Suppressor macrophage (primary cell): ENCODE data around the gene TMEM150A.
"Not testable (repeated sequence)": the region's sequence is repeated elsewhere in the genome, so short reads cannot be mapped to it uniquely, and the experiment has no call there.

ENCODE experiments used
- DNase-seq, 4 experiments: peaks; one replicate each; pipeline ENCODE4 v3.0.0-alpha.2; 2020 to 2022

TMEM150A gene

DNA sequence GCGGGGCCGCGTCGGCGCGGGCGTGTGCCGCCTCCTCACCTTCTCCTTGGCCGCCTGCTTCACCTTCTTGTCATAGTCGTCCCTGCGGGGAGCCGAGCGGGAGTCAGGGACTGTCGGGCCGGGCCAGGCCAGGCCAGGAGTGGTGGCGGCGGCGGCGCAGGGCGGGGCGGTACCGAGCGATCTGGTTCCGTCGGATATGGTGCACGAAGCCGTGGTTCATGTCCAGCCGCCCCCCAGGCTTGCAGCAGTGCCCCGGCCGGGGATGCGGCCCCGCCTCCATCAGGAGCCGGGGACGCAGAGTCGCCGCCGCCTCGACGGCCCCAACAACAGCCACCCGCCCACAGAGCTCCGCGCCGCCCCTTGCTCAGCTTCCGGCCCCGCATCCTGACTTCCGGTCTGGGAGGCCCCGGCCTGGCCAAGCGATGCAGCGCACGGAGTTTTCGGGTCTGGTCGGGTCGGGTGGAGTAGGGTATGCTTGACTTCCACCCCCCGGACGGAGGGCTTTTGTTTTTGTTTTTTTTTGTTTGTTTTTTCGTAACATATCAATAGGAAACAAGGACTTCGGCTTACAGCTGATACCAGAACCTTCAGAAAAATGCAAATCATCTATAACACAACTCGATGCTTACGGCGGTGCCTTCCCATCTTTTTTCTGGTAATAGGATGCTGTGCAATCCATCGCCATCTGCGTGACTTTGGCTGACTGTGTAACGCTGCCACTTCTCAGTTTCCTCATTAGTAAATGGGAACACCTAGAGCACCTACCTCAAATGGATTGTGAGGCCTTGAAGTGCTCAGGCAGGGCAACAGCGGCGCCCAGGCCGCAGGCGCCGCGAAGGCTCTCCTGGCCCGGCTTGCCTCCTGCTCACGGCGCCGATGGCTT is 9.4 kb upstream of the TMEM150A start, which contains the start of gene C2orf68:
TSS of gene C2orf68 (minus strand) at position 362 of the 883 bp plus-strand sequence. CDS start at position 280, 82 bp downstream.
- peak; percentile 88 to 95 (median 94) for DNase-seq

DNA sequence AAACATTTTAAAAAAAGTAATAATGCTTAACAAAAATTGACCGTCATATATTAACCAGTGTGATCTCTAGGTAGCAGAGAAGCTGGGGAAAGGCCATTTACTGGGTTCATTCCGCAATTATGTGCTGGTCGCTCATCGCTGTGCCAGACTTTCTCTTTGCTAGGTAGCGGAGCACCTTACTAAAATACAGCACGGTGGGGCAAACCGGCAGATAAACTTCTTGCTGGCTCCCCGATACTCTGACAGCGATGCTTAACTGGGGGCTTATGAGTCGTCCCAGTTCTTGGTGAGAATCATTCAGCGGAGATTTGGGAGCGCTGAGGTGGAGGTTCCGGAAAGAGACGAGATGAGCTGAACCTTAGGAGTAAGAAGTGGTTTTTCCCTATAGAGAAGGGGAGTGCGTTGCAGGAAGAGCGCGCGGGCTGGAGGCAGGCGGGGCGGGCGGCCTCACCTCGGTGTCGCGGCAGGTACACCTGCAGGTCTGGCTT is 8.8 kb upstream of the TMEM150A start:
- DNase-seq = no peak

DNA sequence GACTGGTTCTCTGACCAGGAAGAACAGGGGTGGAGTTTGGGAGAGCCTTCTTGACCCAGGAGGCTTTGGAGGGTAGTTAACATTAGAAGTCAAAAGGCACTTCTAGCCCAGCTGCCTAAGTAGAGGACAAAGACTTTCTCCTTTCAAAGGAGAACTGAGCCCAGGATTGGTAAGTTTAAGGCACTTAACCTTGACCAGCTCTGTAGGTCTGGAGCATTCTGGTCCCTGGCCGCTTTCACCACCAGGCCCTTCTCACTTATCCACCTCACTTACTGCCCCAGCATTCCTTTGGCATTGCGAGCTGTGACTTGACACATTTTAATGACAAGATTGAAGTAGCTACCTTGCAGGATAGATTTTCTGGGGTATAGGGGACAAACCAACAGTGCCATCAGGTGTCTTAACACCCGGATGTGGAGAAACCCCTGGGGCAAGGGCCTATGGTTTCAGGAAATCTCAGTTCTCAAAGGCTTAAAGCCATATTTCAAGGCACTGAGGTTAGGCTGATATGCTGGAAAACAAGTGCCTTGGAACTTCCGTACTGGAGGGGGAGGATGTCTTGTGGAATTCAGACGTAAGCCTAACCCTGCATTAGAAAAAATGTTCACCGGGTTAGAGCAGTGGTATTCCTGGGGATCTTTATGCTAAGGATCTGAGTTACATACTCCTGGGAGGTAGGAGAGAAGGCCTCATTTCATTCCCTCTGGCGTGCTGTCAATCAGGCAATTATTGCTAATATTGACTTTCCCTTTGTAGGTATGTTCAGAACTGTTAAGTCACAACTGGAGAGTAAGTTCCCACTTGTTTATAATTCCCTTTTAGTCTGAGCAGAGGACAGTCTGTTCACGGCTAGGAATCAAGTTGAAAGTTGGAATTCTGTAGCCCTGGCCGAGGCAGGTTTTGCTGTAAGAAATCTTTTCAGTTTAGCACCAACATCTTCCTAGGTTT is 5.0 kb upstream of the TMEM150A start:
- DNase-seq = no peak

DNA sequence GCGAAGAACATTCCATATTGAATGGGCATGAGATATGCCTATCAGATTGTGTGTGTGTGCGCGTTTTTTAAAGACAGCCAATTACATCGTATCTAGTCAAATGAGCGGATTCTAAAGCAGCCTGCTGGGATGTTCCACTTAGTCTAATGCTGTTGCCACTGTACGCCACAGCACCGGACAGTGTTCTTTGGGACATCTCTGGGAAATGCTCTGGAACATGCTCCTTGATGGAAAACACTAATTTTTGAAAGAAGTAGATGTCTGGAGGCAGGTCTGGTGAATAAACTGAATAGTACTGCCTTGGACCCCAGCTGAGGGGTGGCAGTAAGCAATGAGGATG is 3.6 kb upstream of the TMEM150A start:
- DNase-seq = no peak

DNA sequence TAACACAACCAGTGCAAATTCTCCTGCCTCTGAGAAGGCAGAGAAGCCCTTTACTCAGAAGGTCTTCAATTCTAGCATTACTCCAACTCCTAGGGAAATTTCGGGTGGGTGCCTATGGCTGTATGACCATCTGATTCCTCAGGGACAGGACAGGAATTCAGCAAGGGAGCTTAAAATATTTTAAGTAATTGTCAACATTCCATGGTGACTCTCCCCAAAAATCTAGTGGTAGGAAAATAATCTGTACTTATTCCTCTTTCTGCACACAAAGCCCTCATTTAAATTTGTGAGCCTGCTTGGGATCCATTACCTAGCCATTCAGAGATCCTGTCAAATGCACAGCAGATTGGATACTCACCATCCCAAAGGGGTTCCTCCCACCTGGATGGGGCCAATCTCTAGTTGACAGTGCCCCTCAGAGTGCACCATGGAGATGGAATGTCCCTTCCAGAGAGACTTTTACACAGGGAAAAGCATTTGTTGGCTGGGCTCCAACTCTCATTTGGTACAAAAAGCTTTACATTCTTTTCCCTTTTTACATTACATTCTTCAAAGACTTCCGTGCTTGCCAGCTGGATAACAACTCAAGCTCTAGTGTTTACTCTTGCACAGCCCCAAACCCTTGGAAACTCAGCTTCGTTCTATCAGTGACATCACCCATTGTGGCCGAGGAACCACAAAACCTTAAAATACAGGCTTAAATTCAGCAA is 3.1 kb upstream of the TMEM150A start:
- no peak for DNase-seq

DNA sequence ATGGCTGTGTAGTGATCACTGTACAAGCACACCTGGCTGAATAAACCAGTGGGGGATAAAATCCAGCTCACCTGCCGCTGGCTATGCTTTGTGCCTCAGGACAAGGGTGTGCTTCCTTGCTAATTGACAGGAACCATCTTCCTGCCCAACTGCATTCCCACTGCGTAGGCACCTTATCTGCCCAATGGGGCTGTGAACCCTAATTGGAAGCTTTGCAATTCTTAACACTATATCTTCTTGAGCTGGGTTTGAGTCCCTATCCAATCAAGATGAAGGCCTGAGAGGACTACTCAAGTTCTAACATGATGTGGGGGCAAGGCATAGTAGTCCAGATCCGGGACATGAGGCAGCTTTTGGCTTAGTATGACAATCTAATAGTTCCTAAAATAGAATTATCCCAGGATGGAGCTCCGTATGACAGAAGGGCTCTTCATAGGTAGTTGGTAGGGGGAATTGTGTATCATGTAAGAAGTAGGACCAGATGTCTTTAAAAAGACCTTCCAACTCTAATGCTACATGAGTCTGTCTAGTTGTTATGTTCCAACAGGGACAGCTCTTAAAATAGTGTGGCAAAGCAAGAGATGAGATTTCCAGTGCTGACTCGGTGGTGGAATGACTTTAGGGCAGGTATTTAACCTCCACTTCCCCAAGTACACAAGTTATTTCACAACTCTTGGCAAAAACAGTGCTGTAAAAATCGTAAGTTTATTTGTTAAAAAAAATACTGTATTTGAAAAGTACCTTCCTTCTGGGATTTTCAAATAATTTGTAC is 2.3 kb upstream of the TMEM150A start:
- DNase-seq = no peak

DNA sequence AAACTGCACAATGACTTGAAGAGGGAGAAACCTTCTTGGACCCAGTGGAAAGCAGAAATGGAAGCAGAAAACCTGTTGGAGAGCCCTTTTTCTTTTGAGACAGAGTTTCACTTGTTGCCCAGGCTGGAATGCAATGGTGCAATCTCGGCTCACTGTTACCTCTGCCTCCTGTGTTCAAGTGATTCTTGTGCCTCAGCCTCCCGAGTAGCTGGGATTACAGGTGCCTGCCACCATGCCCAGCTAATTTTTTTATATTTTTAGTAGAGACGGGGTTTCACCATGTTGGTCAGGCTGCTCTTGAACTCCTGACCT is 1.6 kb upstream of the TMEM150A start:
- not testable (repeated sequence) for DNase-seq

DNA sequence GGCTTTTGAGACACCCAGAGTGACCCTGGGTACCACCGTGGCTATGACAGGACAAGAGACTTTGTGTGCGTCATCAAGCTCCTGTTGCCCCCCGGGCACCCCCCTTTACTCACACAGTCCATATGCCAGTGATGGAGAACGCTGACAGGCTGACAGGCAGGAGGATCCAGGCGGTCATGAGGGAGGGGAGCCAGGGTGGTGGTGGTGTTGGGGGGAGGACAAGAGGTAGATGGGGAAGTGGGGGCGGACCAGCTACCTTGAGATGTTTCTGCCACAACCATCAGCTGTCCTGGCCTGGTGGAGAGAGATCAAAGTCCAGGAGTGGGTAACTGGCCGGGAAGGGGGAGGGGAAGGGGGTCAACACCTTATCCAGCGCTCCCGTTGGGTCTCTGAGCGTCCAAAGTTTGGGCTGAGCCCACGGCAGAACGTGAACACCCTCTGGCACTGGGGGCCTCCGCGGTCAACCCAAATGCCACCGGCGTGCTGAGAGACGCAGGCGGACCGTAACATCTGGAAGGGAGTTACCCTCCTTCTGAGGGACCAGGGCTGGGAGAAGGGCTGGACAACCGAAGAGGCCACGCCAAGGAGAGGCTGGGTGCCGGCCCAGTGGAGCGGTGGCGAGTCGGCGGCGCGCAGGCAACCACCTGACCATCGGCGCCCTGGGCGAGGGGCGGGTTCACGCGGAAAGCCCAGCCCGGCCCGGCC is 575 bp downstream of the TMEM150A start:
- DNase-seq = peak; percentile 53 to 83 (median 66)

DNA sequence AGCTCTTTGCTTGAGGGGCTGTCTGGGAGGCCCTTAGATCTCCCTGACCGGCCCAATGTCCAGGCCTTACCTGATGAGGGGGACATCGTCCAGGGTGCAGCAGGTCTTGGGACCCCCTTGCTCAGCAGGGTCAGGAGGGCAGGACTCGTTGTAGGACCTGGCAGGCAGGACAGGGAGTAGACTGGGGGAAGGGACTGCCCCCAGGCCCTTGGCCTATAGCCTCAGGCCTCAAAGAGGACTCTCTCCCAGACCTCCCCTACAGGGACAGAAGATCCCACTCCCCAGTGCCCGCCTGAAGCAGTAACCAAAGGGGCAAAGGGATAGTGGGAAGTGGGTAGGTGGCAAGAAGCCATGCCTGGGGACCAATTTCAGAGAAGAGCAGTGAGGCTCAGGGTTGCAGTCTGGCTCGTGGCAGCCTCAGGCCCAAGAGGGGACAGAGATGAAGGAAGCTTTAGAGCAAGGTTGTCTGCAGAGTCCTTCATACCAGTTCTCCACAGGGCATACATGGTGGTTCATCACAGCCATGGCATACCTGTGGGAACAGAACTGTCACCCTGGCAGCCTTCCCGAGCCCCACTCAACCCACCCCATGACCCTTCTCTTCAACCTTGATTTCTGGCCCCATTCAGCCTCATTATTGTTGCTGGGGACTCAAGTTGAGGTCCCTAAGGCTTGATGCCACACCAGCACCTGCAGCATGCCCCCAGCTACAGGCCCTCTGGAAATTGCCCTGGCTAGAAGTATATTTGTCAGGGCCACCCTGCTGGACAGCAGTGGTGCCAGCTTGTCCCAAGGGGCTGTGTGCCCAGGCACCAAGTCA is 1.3 kb downstream of the TMEM150A start:
- DNase-seq = no peak

DNA sequence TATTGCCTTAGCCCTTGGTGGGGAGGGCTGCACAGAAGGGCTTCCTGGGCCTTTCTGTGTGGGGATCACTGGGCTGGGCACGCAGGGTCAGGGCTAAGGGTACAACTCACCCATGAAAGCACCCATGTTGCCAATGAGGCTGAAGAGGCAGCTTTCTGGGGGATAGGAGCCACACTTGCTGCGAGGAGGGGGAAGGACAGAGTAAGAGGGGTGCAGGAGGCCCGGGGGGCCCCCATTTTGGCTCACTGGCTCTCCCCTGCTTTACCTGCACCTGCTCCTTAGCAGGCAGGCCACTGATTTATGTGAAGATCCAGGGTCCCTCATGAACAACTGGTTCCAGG is 2.3 kb downstream of the TMEM150A start:
- no peak for DNase-seq

DNA sequence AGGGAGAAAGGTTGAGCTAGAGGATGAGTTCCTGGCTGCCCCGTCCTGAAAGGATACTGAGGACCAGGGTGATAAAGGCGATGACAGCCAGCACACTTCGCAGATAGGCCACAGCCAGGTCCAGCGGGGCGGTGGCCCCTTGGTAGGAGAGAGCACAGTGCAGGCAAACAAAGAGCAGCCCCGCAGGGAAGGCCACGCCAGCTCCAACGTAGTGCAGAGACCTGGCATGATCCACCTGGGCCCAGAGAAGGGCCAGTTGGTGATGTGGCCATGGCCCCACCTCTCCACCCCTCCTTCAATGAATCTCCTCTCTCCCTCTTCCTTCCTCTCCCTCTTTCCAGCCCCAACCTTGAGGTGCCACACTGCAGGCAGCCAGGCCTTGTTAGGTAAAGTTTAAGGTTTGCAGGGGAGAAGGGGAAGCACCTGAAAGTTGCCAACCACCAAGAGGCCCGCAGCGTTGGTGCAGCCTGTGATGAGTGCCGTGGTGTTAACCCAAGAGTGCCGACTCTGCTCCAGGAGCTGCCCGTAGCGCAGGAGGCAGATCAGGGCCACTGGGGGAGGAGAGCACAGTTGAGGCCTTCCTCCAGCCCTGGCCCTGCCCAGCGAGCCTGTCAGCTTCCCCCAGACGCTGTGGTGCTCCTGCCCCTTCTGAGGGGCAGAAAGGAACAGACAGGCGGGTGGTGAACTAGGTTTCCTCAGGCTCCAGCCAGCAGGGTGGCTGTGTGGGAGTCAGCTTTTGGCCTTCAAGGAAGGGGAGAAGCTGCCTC is 2.8 kb downstream of the TMEM150A start:
- DNase-seq = no peak

DNA sequence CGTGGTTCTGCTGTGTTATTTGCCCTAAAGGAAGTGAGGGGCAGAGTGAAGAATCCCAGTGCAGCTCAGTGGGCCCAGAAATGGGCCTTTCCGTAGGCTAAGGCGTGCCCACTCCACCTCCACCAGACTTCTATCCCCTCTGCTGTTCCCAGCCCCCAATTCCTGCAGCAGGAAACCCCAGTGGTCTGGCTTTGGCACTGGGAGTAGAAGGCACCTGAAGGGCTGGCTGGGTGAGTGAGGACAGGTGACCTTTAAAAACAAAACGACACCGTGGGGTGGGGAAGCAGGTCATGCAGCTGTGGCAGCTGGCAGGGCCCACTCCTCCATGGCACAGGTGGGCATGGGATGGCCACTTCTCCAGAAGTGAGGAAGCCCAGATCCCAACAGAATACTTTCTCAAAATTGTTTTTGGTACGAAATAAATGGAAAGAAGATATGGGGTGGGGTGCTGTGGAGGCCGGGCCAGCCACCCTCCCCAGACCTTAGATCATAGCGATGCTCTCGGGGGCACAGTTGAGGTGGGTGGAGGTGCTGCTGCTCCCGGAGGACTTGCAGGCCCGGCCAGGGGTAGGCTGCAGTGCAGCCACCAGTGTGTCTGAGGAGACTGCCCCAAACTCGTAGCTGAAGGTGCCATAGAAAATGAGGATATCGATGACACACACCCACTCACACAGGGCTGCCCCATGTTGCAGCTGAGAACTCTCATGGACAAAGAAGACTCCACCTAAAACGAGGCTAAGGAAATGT is 3.7 kb downstream of the TMEM150A start:
- DNase-seq = no peak

DNA sequence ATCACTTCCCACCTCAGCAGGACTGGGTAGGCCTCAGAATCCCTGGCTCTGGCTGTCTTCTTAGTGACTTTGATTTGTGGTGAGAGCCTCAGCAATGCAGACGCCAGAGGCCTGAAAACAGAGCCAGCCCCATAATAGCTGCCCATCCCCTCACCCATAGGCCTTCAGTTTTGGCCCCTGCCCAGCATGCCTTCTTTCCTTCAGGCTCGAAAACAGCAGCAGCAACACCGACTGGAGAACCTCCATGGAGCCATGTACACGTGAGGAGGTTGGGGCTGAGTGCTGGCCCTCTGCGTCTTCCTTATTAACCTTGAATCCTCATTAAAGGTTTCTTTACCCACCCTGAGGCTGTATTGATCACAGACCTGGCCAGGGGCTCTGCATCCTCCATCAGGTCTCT is 5.3 kb downstream of the TMEM150A start:
- DNase-seq = no peak

DNA sequence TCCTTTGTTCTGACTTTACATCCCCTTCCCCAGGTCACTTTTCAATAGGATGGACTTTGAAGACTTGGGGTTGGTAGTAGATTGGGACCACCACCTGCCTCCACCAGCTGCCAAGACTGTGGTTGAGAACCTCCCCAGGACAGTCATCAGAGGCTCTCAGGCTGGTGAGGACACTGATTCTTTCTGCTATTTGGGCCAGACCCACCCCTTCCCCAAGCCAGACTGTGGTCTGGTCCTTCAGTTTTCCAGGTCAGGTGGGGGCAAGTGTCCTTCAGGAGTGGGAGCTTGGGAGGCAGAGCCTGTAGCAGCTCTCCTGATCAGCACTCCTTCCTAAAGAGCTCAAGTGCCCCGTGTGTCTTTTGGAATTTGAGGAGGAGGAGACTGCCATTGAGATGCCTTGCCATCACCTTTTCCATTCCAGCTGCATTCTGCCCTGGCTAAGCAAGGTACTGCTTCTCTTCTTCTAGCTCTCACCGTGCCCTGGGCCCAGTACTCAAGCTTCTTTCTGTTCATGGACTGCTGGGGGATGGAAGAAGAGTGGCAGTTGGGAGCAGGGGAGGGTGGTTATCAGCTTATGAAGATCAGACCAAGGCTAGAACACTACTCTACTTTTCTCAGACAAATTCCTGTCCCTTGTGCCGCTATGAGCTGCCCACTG is 5.9 kb downstream of the TMEM150A start:
- no peak for DNase-seq

DNA sequence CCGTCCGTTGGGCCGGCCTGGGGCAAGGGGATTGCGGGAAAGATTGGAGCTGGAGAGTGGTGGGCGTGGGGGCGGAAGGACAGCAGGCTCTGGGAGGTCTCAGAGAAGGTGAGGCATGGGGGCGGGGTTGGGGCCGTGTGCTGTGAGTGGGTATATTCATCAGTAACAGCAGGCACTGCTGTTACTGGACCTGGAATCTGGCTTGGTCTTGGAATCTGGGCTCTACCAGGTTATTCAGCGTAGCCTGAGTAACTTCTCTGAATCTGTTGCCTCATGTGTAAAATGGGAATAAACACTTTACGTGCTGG is 6.5 kb downstream of the TMEM150A start:
- peak in 2 of 4 experiments; percentile 29 to 44 for DNase-seq

DNA sequence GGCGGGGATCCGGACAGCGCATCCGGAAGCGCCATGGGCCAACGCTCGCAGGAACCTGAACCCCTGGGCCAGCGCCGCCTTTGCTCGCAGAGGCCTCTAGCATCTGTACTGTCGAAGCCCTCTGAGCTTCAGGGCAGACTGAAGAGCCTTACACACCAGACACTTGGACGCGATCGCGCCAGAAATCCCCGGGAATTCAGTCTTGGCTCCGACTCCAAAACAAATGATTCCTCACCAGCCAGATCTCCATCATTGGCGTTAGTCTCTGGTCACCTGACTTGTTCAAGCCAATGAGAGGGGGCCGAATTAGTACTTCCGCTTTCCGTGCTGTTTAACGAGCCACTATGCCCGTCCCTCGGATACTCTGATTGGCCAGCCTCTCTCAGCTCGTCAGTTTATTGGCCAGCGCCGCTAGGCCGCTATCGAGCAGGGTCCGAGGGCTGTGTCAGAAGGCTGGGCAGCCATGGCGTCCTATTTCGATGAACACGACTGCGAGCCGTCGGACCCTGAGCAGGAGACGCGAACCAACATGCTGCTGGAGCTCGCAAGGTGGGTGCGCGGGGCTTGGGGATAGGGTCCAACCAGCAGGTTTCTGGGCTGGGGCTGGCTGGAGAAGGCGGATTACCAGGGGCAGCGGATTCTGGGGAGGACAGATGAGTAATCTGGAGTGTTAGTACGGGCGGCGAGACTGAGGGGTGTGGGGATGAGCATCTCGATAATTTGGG is 7.0 kb downstream of the TMEM150A start, which contains the start of gene RNF181:
TSS of gene RNF181 (plus strand) at position 445 of the 725 bp plus-strand sequence. CDS start at position 464, 19 bp downstream.
- peak; percentile 96 to 99 (median 98) for DNase-seq

DNA sequence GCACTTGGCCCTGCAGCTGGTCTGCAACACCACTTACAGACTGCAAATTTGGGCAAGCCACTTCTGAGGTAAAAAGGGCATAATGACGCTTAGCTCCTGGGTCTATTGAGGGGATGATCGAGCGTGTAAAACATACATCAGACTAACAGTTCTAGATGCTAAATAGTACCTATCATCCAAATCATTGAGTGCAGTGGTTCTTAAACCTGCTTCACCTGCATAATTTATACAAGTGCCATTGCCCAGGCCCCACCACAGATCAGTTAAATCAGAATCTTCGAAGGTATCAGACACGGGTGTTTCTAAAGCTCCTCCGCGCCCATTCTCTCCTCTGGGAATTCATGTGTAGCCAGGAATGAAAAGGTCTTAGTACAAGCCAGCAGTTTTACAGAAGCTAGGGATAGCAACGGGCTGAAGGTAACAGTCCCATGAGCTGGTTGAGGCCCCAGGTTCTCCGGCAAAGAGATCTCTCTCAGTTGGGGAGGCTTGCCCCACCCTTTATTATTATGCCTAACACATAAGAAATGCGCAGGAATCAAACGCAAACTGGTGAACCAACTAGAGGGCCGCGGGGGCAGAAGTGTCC is 7.7 kb downstream of the TMEM150A start:
- DNase-seq = no peak
